Cardiac septum (tissue), 1 donor: ENCODE data around the gene SLC28A1. TPM values are rescaled to one million over a fixed set of nuclear protein-coding genes. Genes with fewer than 3 reads are reported as not detected.

Experiments
- DNase-seq: peaks from one replicate; pipeline ENCODE4 v3.0.0-alpha.2; 2020; ENCODE audit warnings: low spot score
- intact Hi-C: fragments of 100-400 bp; cut with DNase I; formaldehyde crosslinking; loops from one replicate; pipeline ENCODE4 v1.14.0; 2022
- total RNA-seq: library from RNA; stranded (reverse); fragmentation: NEBNext Ultra II Directional; extraction: Animal tissue kit (Norgen Biotek cat#: 25700); gene quantifications from one replicate; pipeline ENCODE4 v1.2.1, GENCODE V29; 2021
- donor health status: DM: no; HTN: no; CAD: no.

The SLC28A1 gene
- total RNA-seq, 1 donor from 2014 or later, result 0.83 TPM

DNA sequence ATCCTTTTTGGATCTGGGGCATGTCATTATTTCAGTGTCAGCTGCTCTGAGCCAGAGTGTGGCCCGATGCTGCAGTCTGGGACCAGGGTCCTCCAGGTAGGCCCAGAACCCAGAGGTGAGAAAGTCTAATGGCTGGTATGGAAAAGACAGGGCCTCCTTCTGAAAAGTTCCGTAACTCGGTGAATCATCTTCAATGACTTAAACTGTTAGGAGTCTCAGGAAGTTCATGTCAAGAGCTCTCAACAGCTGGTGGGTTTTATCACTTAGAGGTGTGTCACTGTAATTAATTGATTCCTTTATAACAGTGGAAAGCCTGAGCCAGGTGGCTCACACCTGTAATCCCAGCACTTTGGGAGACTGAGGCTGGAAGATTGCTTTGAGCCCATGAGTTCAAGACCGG is 68.7 kb downstream of the SLC28A1 start:
- DNase-seq, result no peak
- intact Hi-C loops, result no loop called here

DNA sequence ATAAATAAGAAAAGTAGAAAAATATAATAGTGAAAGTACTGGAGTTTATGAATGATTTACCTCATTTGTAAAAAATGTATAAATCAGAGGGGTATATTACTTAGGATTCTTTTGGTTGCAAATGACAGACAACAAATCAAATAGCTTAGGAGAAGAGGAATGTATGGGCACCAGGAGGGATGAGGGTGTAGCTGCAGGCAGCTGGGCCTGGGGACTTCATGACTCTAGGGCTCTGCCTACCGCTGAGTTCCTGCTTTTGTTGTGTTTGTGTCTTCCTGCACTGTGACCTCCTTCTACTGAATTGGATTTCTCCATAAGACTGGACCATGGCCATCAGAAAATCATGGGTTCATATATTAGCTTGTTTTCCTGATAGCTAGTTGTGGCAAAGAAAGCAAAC is 69.3 kb downstream of the SLC28A1 start:
- intact Hi-C loops, result loop anchor here (2.0 kb wide), 2 partner anchors 29 to 91 kb away; no protein-coding TSS in a partner anchor
- DNase-seq, result no peak

DNA sequence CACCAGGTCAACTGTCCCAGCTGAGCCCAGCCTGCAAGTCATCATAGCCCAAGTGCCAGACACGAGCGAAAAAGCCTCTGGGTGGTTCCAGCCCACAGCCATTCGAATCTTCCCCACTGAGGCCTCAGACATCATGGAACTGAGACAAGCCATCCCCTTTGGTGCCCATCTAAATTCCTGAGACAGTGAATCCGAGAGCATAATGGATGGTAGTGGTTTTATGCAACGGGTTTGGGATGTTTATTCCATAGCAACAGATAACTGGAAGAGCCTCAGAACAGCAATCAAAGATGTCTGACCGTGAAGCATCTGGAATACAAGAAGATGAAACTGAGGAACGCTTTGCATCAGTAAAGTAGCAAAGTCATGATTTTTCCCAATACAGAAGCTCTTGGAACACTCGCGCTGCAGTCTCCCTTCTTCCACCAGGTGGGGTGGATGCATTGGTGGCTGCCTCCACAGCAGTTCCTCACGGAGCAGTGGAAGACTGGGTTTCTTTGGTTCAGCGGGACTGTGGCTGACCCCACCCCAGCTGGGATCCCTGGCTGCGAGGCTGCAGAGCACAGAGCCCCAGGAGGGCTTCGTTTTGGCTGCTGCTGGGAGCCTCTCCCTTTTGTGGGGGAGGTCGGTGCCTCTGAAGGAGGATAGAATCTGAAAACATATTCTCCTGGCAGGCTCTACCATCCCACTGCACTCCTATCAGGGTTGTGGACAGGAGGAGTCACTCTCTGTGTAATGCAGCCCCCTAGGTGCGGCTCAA is 70.8 kb downstream of the SLC28A1 start:
- no peak for DNase-seq
- intact Hi-C loops, result loop anchor here (2.0 kb wide), 2 partner anchors 28 to 90 kb away; no protein-coding TSS in a partner anchor

DNA sequence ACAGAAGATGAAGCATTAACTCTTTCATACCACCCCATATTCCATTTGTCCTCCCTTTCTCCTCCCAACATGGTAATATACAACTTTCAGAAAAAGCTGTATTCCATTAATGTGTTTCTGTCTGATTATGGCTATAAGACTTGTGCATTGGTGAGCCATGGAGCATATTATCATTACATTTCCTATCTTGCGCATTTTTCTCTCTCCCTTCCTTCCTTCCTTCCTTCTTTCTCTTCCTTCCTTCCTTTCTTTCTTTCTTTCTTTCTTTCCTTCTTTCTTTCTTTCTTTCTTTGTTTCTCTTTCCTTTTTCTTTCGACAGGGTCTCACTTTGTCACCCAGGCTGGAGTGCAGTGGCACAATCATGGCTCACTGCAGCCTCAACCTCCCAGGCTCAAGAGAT is 71.7 kb downstream of the SLC28A1 start:
- intact Hi-C loops, result no loop called here
- no peak for DNase-seq

DNA sequence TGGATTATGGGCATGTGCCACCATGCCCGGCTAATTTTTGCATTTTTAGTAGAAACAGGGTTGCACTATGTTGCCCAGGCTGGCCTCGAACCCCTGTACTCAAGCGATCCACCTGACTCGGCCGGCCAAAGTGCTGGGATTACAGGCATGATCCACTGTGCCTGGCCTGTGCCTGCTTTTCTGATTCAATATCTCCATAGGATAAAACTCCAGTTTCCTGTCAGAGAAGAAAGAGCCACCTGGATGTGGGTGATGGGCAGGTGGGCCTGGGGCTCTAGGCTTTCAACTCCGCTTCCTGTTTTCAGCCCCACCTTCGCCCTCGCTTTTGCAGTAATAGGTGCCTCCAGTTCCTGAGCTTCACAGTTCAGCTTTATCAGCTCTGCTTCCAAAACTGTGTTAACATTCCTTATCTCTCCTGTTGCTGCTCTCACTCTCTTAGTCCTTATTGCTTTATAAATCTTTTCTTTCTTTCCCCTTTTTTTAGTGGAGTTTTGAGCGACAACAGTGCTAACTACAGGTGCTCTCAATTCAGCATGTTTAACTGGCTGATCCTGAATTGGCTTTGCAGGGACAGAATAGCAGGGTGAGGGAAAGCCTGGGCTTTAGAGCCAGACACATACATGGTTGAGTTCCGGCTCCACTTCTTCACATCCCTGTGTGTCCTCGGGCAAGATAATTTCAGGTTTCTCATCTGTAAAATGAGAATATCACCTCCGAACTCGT is 76.1 kb downstream of the SLC28A1 start:
- DNase-seq, result peak; percentile 43
- intact Hi-C loops, result no loop called here

DNA sequence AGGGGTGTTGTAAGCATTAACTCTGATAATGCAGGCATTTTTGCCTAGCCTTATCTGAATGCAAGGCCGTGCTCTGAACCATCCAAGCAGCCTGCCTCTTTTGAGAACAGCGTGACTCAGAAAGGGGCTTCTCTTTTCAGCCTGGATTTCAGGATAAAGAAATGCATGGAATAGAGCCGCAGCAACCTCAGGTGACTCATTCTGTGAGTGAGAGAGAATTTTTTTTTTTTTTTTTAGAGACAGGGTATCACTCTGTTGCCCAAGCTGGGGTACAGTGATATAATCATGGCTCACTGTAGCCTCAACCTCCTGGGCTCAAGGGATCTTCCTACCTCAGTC is 76.6 kb downstream of the SLC28A1 start:
- intact Hi-C loops, result no loop called here
- peak; percentile 15 for DNase-seq

DNA sequence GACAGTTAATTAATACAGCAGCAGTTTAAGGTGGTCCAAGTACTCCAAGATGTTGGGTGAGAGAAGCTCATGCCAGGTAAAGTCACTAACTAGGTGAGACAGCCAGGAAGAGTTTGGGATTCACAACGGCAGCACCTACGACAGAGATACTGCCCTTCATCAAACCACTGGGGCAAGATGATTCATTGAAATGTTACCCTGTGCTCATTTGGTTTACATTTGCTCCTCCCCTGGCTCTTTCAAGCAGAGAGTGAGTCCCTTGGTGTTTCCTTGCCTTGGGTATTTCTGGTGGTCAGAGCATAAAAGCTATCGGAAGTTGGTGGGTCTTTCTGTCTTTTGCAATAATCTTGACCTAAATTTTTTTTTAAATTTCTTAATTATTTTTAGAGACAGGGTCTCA is 77.2 kb downstream of the SLC28A1 start:
- peak; percentile 12 for DNase-seq
- intact Hi-C loops, result no loop called here

DNA sequence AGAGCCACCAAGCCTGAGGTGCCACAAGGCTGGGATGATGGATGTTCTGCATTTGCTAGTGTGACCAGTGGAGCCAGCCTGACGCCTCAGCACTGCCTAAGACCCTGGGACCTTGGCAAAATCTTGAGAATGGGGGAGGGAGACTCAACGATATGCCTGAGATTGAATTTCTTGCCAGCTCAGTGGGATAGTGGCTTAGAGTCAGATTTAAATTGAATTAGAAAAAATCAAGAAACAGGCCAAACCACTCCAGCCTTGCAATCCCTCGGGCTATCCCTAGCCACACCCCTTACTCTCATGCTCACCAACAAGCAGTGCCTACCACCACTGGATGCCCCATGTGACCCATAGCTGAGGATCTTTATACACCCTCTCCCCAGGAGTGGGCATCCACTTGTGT is 78.5 kb downstream of the SLC28A1 start:
- peak; percentile 31 for DNase-seq
- intact Hi-C loops, result no loop called here

DNA sequence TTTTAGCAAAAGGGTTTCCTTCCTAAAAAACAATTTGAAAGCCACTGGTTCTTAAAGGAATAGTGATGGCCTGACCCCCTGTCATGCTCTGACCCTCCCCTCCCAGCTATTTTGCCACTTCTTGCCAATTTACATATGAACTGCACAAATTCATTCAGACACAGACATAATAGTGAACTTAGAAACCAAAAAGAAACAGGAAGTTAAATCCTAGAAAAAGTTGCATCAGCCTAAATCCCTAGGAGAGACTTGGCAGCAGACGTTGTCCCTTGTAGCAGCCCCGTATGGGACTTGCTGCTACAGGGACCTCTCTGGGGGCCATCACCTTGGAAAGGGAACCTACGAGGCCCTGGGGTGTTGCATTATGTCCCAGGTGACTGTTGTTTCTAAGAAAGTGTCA is 82.9 kb downstream of the SLC28A1 start:
- intact Hi-C loops, result no loop called here
- DNase-seq, result peak; percentile 14

DNA sequence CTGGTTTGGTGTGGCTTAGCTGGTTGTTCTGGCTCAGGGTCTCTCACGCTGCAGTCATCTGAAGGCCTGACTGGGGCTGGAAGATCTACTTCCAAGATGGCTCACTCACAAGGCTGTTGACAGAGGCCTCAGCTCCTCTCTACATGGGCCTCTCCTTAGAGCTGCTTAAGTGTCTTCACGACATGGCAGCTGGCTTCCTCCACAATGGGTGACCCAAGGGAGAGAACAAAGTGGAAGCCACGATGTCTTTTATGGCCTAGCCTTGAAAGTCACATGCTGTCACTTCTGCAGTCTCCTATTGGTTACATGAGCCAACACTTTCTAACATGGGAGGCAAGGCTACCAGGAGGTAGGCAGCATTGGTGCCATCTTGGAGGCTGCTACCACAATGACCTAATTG is 83.8 kb downstream of the SLC28A1 start:
- intact Hi-C loops, result no loop called here
- DNase-seq, result peak; percentile 59

DNA sequence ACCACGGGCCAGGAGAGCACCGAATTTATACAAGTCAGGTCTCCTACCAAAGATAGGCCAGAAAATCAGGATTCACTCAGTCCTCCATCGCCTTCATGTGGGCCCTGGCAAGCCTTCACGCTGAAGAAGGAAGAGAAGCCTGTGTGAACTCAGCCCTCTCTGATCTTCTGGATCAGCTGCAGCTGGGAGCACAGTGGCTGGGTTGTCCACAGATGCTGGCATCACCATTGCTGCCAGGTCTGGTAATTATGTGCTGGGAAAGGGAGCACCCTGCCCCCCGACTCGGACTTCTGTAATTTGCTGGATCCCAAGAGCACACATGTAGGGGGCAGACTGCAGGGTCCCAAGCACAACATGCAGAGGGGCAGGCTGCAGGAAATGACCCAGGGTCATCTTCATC is 84.8 kb downstream of the SLC28A1 start:
- peak; percentile 38 for DNase-seq
- intact Hi-C loops, result no loop called here

DNA sequence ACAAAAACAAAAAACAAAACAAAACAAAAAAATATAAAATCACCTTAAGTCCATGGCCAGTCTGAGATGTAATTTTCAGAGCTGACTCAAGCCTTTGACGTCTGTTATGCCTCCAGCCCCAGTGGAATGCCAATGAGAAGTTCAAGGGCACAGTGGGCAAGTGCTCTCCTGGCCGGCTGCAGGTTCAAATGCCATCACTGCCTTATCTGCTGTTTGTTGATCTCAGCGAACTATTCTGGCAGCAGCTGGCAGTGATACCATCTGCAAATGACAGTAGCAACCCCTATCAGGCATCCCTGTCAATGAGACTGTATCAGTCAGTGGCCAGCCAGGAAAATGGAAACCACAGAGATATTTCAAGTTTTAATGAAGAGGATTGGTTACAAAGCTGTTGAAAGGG is 86.4 kb downstream of the SLC28A1 start:
- intact Hi-C loops, result no loop called here

DNA sequence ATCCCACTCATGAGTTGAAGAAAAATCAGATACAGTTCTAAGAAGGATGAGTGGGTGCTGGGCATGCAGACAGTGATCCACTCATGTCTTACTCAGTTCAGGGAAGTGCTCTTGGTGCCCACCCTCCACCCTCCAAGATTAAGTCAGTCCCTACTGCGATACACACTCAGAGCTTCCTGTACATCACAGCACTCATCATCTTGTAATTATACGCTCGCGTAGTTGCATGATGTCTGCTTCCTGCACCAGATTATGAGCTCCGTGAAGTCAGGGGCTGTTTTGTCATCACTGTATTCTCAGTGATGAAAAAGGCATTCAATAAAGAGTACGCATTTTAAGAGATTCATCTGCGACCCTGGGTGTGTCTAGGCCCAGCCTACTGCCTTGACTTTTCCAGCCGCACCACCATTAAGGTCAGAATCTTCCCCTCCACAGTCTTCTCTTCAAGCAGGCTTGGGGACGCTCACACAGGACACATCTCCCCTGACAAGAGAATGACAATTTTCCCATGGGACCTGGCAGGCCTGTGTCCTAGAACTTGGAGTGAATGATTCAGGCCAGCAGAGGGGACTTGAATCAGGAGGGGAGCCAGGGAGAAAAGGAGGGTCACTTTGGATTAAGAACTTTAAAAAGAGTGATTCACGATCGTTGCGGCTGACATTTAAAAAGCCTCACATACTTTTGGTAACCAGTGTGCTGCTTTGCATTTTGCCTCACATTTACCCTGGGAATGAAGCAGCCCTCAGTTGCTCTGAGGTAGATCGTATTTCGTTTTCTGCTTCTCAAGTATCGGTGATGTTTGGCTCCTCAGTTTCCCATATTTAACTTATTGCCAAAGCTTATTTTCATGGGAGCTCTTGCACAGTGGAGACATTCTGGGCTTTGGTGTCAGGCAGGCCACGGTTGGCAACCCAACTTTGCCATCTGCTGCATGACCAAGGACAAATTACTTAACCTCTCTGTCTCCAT is 89.3 kb downstream of the SLC28A1 start:
- DNase-seq, result no peak
- intact Hi-C loops, result no loop called here

More for the DNA sequence above, 86.4 kb downstream of the SLC28A1 start:
- no peak for DNase-seq

DNA sequence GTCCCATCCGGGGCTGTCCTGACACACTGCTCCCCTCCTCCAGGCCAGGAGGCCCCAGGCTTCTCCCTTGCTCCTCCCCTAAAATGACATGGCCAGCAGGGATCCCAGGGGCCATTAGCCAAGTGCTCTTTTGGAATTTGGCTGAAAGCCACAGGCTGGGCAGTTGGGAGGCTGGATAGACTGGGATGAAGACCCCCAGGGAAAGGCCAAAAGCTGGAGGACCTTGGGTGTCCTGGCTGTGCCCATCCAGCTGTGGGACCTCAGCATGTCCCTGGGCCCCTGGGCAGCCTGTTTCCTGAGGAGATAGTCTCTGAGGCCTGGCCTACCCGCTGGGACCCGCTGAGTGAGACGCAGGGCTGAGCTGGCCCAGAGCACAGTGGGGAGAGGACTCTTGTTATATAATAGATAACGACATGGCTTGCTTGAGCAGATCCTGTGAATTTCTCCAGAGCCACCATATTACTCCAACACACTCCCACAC is 91.4 kb downstream of the SLC28A1 start:
- DNase-seq, result no peak
- intact Hi-C loops, result no loop called here

DNA sequence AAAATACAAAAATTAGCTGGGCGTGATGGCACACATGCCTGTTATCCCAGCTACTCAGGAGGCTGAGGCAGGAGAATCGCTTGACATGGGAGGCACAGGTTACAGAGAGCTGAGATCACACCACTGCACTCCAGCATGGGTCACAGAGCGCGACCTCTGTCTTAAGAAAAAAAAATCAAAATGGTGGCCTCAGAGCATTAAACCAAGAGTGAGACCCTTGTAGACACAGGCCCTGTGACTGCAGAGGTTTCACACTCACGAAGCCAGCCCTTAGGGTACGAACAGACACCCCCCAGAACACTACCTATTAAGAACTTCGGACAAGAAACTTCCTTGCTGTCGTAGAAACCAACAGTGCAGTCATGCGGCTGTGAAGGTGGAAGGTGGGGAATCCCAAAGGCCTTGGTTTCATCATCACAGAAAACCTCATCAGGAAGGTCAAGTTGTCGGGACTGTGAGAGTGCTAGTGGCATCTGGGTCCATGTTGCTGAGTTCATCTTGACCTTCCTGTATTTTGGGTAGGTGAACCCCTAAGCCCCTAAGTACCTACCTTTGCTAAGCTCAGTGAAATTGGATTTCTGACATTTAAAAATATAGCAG is 92.4 kb downstream of the SLC28A1 start:
- DNase-seq, result no peak
- intact Hi-C loops, result no loop called here

DNA sequence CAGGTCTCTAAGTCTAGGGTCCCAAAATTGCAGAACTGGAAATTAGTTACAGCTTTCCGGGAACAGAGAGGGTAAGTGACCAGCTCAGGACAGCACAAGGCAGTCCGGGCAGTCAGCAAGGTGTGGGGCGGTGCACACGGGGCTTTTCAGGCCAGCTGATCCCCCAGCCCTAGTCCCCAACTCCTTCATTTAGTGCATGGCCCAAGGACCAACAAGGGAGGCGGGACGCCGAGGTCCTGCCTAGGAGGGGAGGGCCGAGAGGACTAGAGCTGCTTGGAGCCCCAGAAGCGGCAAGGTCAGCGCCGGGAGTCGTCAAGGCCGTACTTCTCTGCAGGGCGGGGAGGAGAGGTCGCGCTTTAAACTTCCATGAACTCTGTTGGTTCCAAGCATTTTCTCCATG is 95.2 kb downstream of the SLC28A1 start:
- no peak for DNase-seq
- intact Hi-C loops, result loop anchor here (5.0 kb wide), 2 partner anchors 48 to 68 kb away; no protein-coding TSS in a partner anchor

DNA sequence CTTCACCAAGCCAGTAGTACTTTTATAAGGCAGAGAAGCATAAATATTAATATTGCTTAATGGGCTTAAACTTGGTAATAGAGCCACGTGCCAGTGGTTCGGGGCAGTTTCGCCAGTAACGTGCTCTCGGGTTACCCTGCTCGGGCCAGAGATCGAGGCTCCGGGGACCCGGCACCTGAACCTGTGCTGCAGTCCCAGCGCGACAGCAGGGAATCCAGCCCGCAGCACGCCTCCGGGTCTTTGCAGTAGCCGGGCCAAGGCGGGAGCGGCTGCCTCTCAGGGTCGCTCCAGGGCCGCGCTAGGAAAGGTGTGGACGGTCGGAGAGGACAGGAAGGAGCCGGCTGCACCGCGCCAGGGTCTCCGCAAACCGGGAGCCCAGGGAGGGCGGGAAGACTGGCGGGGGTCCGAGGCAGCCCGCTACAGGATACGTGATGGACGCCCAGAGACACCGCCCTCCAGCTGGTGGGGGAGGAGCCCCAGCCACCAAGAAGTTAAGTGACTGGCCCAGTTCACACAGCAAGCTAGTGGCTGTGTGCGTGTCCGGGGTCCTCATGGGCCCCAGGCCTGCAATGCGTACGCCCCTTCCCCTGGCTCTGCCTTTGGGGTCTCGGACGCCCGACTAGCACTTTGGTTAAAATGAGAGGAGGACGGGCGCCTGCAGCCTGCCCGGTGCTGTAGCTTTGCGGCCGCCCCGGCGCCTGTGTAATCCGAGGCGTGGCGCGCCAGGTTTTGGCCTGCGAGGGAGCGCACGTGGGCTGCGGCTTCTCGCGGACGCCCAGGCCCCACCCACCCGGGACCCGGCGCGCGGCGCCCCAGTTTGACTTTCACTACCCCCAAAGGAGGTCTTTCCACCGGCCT is 96.0 kb downstream of the SLC28A1 start:
- intact Hi-C loops, result loop anchor here (5.0 kb wide), 2 partner anchors 47 to 67 kb away; no protein-coding TSS in a partner anchor
- peak; percentile 95 for DNase-seq

DNA sequence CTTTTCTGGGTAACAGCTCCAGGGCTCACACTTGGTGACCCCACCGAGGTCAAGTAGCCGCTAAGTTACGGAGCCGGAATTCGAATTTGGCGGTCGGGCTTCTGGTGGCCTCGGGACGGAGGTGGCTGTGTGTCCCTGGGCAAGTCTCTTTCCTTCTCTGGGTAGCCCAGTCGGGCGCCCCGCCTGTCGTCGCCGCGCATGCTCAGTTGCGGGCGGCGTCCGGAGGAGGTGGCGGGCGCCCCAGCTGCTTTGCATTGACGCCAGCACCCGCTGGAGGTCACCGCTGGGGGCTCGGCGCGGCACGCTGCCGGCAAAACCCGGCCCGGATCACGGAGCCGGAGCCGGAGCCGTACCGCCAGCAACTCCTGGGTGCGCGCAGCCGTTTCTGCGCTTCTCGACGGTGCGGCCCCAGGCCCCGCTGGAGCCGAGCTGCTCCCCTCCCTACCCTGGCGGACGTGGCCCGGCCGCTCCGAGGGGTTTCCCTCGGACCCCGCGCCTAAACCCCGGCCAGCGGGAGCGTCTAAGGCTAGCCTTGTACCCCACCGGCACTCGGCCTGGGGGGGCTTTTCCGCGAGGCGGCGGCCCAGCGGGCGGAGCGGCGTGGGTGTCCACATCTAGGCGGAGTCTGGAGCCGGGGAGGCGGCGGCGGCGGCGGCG is 96.7 kb downstream of the SLC28A1 start:
- intact Hi-C loops, result loop anchor here (5.0 kb wide), 2 partner anchors 46 to 66 kb away; no protein-coding TSS in a partner anchor
- peak; percentile 98 for DNase-seq
